IMR-90 (cell line): Measurements from ENCODE around the gene ADAM12. TPM values are rescaled to one million over a fixed set of nuclear protein-coding genes. Genes with fewer than 3 reads are reported as not detected.

Experiments
- ATAC-seq: fragments of 200-7000 bp; cut with Tn5 transposase; 2 replicates; pipeline ENCODE4 v1.9.1; 2020; ENCODE audit warnings: low read depth, mild to moderate bottlenecking, moderate library complexity
- BruUV-seq: library from RNA; stranded (reverse); fragments of 400-500 nt; replicated peaks from 2 replicates; lab custom pipeline; 2021; lab: Mats Ljungman, UMichigan
- CTCF ChIA-PET: fragments of 300-600 bp; formaldehyde crosslinking; extraction: SDS; loops from one replicate; lab custom pipeline; 2021; ENCODE audit warnings: antibody characterized with exemption; lab: Yijun Ruan, JAX
- POLR2A ChIA-PET: fragments of 300-600 bp; sonication (Branson Sonifier 250); formaldehyde crosslinking; loops from one replicate; lab custom pipeline; 2022; ENCODE audit warnings: antibody characterized with exemption; ENCODE audit not compliant: unreplicated experiment; lab: Charles Lee
- DNase-seq: peaks from one replicate; pipeline ENCODE4 v3.0.0; 2013
- H2AFZ ChIP-seq: replicated peaks from 2 replicates; pipeline ENCODE3; 2013; ENCODE audit warnings: low read length, mild to moderate bottlenecking; ENCODE audit not compliant: poor library complexity
- H2AK5ac ChIP-seq: 2 replicates; pipeline ENCODE4 v1.6.1; 2013; ENCODE audit warnings: low read depth, low read length, inconsistent platforms
- H2AK9ac ChIP-seq: replicated peaks from 2 replicates; pipeline ENCODE3; 2013; ENCODE audit warnings: mild to moderate bottlenecking, low read depth, low read length, moderate library complexity; ENCODE audit not compliant: poor library complexity
- H2BK120ac ChIP-seq: 2 replicates; pipeline ENCODE4 v1.6.1; 2013; ENCODE audit warnings: low read depth, low read length, inconsistent platforms
- H2BK15ac ChIP-seq: 3 replicates; pipeline ENCODE4 v1.6.1; 2013; ENCODE audit warnings: low read depth, low read length, inconsistent platforms
- H2BK20ac ChIP-seq: 2 replicates; pipeline ENCODE4 v1.6.1; 2013; ENCODE audit warnings: low read depth, mild to moderate bottlenecking, inconsistent platforms, low read length, moderate library complexity
- H2BK5ac ChIP-seq: 2 replicates; pipeline ENCODE4 v1.6.1; 2013; ENCODE audit warnings: mild to moderate bottlenecking, low read depth, low read length, inconsistent platforms; ENCODE audit not compliant: poor library complexity, severe bottlenecking
- H3K14ac ChIP-seq: replicated peaks from 2 replicates; pipeline ENCODE4 v1.6.1; 2013; ENCODE audit warnings: low read depth, low read length, inconsistent platforms
- H3K18ac ChIP-seq: 2 replicates; pipeline ENCODE4 v1.6.1; 2013; ENCODE audit warnings: low read depth, low read length, control low read depth
- H3K23ac ChIP-seq: 2 replicates; pipeline ENCODE4 v1.6.1; 2013; ENCODE audit warnings: low read depth, low read length, inconsistent platforms
- H3K27ac ChIP-seq: 2 replicates; pipeline ENCODE4 v1.5.1; 2013; ENCODE audit warnings: mild to moderate bottlenecking, control low read depth, low read length; ENCODE audit not compliant: insufficient read depth
- H3K27me3 ChIP-seq: 2 replicates; pipeline ENCODE4 v1.6.1; 2013; ENCODE audit warnings: low read length; ENCODE audit not compliant: control insufficient read depth, insufficient read depth
- H3K36me3 ChIP-seq: 2 replicates; pipeline ENCODE4 v1.6.1; 2013; ENCODE audit warnings: low read length, mixed read lengths; ENCODE audit not compliant: control insufficient read depth, insufficient read depth
- H3K4ac ChIP-seq: 2 replicates; pipeline ENCODE4 v1.6.1; 2013; ENCODE audit warnings: low read depth, low read length, inconsistent platforms
- H3K4me1 ChIP-seq: 2 replicates; pipeline ENCODE4 v1.6.1; 2013; ENCODE audit warnings: low read length, mixed read lengths; ENCODE audit not compliant: control insufficient read depth, insufficient read depth
- H3K4me2 ChIP-seq: 2 replicates; pipeline ENCODE4 v1.6.1; 2013; ENCODE audit warnings: low read depth, mild to moderate bottlenecking, control low read depth, low read length, moderate library complexity
- H3K4me3 ChIP-seq: 2 replicates; pipeline ENCODE4 v1.5.1; 2013; ENCODE audit warnings: low read depth, mild to moderate bottlenecking, control low read depth, low read length, moderate library complexity; ENCODE audit not compliant: insufficient read depth
- H3K56ac ChIP-seq: 2 replicates; pipeline ENCODE4 v1.6.1; 2013; ENCODE audit warnings: low read length, inconsistent platforms; ENCODE audit not compliant: insufficient read depth; ENCODE audit errors: extremely low read depth
- H3K79me1 ChIP-seq, 2 experiments: 2 replicates each; pipeline ENCODE4 v1.6.1; 2013; ENCODE audit warnings: low read length in 2 of 2, inconsistent platforms in 1 of 2, low read depth in 1 of 2
- H3K9ac ChIP-seq: 2 replicates; pipeline ENCODE4 v1.6.1; 2013; ENCODE audit warnings: low read depth, low read length, control low read depth
- H3K9me1 ChIP-seq: 2 replicates; pipeline ENCODE4 v1.6.1; 2013; ENCODE audit warnings: low read length, inconsistent platforms; ENCODE audit not compliant: insufficient read depth
- H3K9me3 ChIP-seq: 2 replicates; pipeline ENCODE4 v1.6.1; 2013; ENCODE audit warnings: low read length; ENCODE audit not compliant: control insufficient read depth, insufficient read depth
- H4K20me1 ChIP-seq: 2 replicates; pipeline ENCODE4 v1.6.1; 2013; ENCODE audit warnings: low read length, inconsistent platforms; ENCODE audit not compliant: insufficient read depth
- H4K5ac ChIP-seq: 2 replicates; pipeline ENCODE4 v1.6.1; 2013; ENCODE audit warnings: mild to moderate bottlenecking, low read depth, low read length, control low read depth
- H4K8ac ChIP-seq, 2 experiments: 2 replicates each; pipeline ENCODE4 v1.6.1; 2013; ENCODE audit warnings: low read depth in 2 of 2, low read length in 2 of 2, control low read depth in 1 of 2, inconsistent platforms in 1 of 2
- H4K91ac ChIP-seq: 2 replicates; pipeline ENCODE4 v1.6.1; 2013; ENCODE audit warnings: low read depth, low read length, inconsistent platforms; ENCODE audit not compliant: insufficient read depth
- BHLHE40 ChIP-seq: fragments of 150-350 bp; IDR thresholded peaks from 2 replicates; pipeline ENCODE4 v1.6.1; 2016; ENCODE audit warnings: mild to moderate bottlenecking, low read depth, low read length
- CHD1 ChIP-seq: IDR thresholded peaks from 2 replicates; pipeline ENCODE4 v1.6.1; 2012; ENCODE audit warnings: low read depth, low read length, improper control_type of control experiment
- FOS ChIP-seq: fragments of 150-350 bp; IDR thresholded peaks from 2 replicates; pipeline ENCODE4 v1.6.1; 2016; ENCODE audit warnings: low read depth, low read length
- MAFK ChIP-seq: IDR thresholded peaks from 2 replicates; pipeline ENCODE4 v1.6.1; 2012; ENCODE audit warnings: low read depth, low read length, improper control_type of control experiment
- MXI1 ChIP-seq: IDR thresholded peaks from 2 replicates; pipeline ENCODE4 v1.6.1; 2012; ENCODE audit warnings: low read depth, mild to moderate bottlenecking, low read length, moderate library complexity, borderline replicate concordance
- NFE2L2 ChIP-seq: fragments of 150-350 bp; IDR thresholded peaks from 2 replicates; pipeline ENCODE4 v1.6.1; 2016; ENCODE audit warnings: low read depth, mild to moderate bottlenecking, low read length
- RCOR1 ChIP-seq: IDR thresholded peaks from 2 replicates; pipeline ENCODE4 v1.6.1; 2012; ENCODE audit warnings: mild to moderate bottlenecking, low read length, improper control_type of control experiment; ENCODE audit not compliant: insufficient replicate concordance
- SMC3 ChIP-seq: fragments of 150-350 bp; IDR thresholded peaks from 2 replicates; pipeline ENCODE4 v1.6.1; 2016; ENCODE audit warnings: low read depth, mild to moderate bottlenecking, antibody characterized with exemption, low read length, moderate library complexity
- WGBS, 2 experiments: methylation state at CpG; one replicate each; pipeline versions ENCODE4 v1.1.5 to v1.1.7; 2013; ENCODE audit warnings: missing lambda C conversion rate in 2 of 2; ENCODE audit not compliant: insufficient read length in 1 of 2; ENCODE audit errors: extremely low coverage in 2 of 2; 5-methylcytosine and 5-hydroxymethylcytosine counted together
- dilution Hi-C: fragments of 300-500 bp; cut with HindIII; formaldehyde crosslinking; loops from one replicate; pipeline ENCODE4 v1.14.3; 2018; ENCODE audit warnings: low sequenced_read_pairs; ENCODE audit not compliant: unreplicated experiment
- in situ Hi-C: fragments of 300-500 bp; cut with MboI; formaldehyde crosslinking; loops from 3 replicates; pipeline ENCODE4 v1.14.3; 2019; ENCODE audit warnings: low sequenced_read_pairs, inconsistent platforms, mixed read lengths
- intact Hi-C: fragments of 100-400 bp; cut with micrococcal nuclease; formaldehyde crosslinking; loops from 2 replicates; pipeline ENCODE4 v1.10.0; 2022
- polyA plus RNA-seq, 3 experiments: library from polyadenylated mRNA; depleted of rRNA; stranded (reverse); fragments of >200 nt; gene quantifications; 2 replicates each; pipeline ENCODE4 v1.2.3, GENCODE V29; 2012; ENCODE audit warnings: low replicate concordance in 1 of 3
- total RNA-seq: library from RNA; depleted of rRNA; stranded (reverse); fragments of >200 nt; gene quantifications from 2 replicates; pipeline ENCODE4 v1.2.3, GENCODE V29; 2012
- TF ChIP-seq, protein P1 (sequence below): fragments of 150-350 bp; IDR thresholded peaks from 2 replicates; pipeline ENCODE4 v1.6.1; 2017; ENCODE audit warnings: mild to moderate bottlenecking, antibody characterized with exemption, low read length, low read depth
- TF ChIP-seq, protein P2 (sequence below): fragments of 150-350 bp; IDR thresholded peaks from 2 replicates; pipeline ENCODE4 v1.6.1; 2016; ENCODE audit warnings: low read depth, mild to moderate bottlenecking, low read length, moderate library complexity, borderline replicate concordance
- TF ChIP-seq, protein P3 (sequence below): conservative IDR thresholded peaks from 2 replicates; pipeline ENCODE4 v1.5.1; 2012; ENCODE audit warnings: mild to moderate bottlenecking, low read depth, low read length, improper control_type of control experiment

The ADAM12 gene
- total and polyA plus RNA-seq, 2 of the 4 experiments (the other 2 are of a cell fraction), result 9.6 to 10.2 TPM

GRCh38 chr10:126208726-126209302 is 179.5 kb downstream of the ADAM12 start:
- Histone ChIP-seq H3K4me1 (no peaks in the 10 kb centered on the region; the same call in 1 of the 2 replicates), H4K91ac (no peak overlapping the region), H2BK20ac (no peak overlapping the region), H2BK15ac (no peak overlapping the region), H4K5ac (no peak overlapping the region), H3K56ac (no peak overlapping the region), H2AK5ac (no peak overlapping the region), H3K14ac (no peak overlapping the region), H2BK5ac (no peak overlapping the region), H3K9ac (no peak overlapping the region), H2AFZ (no peak overlapping the region), H3K18ac (no peak overlapping the region), H3K27me3 (no peaks in the 10 kb centered on the region), H3K4me2 (no peak overlapping the region), H3K4me3 (no peak overlapping the region), H3K27ac (no peak overlapping the region), H3K79me1 (no peaks in the 10 kb centered on the region), H3K36me3 (no peaks in the 10 kb centered on the region), H2AK9ac (no peak overlapping the region), H3K23ac (no peak overlapping the region), H4K20me1 (no peaks in the 10 kb centered on the region), H3K9me3 (peaks cover 3% of the 10 kb centered on the region; the same call in 1 of the 2 replicates), H4K8ac (no peak overlapping the region), H2BK120ac (no peak overlapping the region), H3K9me1 (no peaks in the 10 kb centered on the region), H3K4ac (no peak overlapping the region)
- whole genome bisulfite sequencing, 2 experiments, result no CpG with 5 or more reads among the region's 4 CpGs
- no peak for DNase-seq
- no TSS peak for BruUV-seq
- in situ Hi-C loops (no loop called here), intact Hi-C loops (no loop called here), dilution Hi-C loops (no loop called here)
- POLR2A ChIA-PET, result interaction anchor here (0.6 kb wide), 2 partner anchors 149 to 160 kb away, joined by 3 read pairs; no protein-coding TSS in a partner anchor
- TF ChIP-seq, protein P1, sequence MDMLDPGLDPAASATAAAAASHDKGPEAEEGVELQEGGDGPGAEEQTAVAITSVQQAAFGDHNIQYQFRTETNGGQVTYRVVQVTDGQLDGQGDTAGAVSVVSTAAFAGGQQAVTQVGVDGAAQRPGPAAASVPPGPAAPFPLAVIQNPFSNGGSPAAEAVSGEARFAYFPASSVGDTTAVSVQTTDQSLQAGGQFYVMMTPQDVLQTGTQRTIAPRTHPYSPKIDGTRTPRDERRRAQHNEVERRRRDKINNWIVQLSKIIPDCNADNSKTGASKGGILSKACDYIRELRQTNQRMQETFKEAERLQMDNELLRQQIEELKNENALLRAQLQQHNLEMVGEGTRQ, result no peak
- TF ChIP-seq SMC3, result no peak
- TF ChIP-seq MXI1, result no peak
- TF ChIP-seq FOS, result no peak
- TF ChIP-seq NFE2L2, result no peak
- TF ChIP-seq, protein P2, sequence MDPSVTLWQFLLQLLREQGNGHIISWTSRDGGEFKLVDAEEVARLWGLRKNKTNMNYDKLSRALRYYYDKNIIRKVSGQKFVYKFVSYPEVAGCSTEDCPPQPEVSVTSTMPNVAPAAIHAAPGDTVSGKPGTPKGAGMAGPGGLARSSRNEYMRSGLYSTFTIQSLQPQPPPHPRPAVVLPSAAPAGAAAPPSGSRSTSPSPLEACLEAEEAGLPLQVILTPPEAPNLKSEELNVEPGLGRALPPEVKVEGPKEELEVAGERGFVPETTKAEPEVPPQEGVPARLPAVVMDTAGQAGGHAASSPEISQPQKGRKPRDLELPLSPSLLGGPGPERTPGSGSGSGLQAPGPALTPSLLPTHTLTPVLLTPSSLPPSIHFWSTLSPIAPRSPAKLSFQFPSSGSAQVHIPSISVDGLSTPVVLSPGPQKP, result no peak
- no peak for TF ChIP-seq MAFK
- no peak for TF ChIP-seq BHLHE40
- no peak for TF ChIP-seq RCOR1
- TF ChIP-seq CHD1, result no peak
- TF ChIP-seq, protein P3, sequence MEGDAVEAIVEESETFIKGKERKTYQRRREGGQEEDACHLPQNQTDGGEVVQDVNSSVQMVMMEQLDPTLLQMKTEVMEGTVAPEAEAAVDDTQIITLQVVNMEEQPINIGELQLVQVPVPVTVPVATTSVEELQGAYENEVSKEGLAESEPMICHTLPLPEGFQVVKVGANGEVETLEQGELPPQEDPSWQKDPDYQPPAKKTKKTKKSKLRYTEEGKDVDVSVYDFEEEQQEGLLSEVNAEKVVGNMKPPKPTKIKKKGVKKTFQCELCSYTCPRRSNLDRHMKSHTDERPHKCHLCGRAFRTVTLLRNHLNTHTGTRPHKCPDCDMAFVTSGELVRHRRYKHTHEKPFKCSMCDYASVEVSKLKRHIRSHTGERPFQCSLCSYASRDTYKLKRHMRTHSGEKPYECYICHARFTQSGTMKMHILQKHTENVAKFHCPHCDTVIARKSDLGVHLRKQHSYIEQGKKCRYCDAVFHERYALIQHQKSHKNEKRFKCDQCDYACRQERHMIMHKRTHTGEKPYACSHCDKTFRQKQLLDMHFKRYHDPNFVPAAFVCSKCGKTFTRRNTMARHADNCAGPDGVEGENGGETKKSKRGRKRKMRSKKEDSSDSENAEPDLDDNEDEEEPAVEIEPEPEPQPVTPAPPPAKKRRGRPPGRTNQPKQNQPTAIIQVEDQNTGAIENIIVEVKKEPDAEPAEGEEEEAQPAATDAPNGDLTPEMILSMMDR, result no peak
- CTCF ChIA-PET, result interaction anchor here (0.8 to 1.3 kb wide), 2 partner anchors 8 to 36 kb away, joined by 3 read pairs; no protein-coding TSS in a partner anchor
- no peak for ATAC-seq
